Skin epidermis (tissue), 12 donors: ENCODE data around the gene MADD.

Source experiments
- H3K27ac ChIP-seq, 21 experiments: fragments of 200-600 bp; sonication (generic) in 11 of 21; one replicate each; pipeline ENCODE4 v1.5.0; 2020; ENCODE audit warnings: mild to moderate bottlenecking in 3 of 21, inconsistent platforms in 2 of 21, moderate library complexity in 2 of 21
- H3K4me3 ChIP-seq, 7 experiments: fragments of 200-600 bp; sonication (generic) in 2 of 7; one replicate each; pipeline ENCODE4 v1.5.0; 2020; ENCODE audit warnings: inconsistent platforms in 2 of 7, mild to moderate bottlenecking in 2 of 7, moderate library complexity in 1 of 7

The MADD gene

GRCh38 chr11:47349521-47350095 lies 79.7 kb downstream of the MADD start:
- Histone ChIP-seq H3K27ac (no peak overlapping the region), H3K4me3 (no peak overlapping the region)

- Histone ChIP-seq H3K27ac (no peak overlapping the region), H3K4me3 (no peak overlapping the region)
These were observed 80.4 kb downstream of the MADD start for GRCh38 chr11:47350315-47350714.

DNA sequence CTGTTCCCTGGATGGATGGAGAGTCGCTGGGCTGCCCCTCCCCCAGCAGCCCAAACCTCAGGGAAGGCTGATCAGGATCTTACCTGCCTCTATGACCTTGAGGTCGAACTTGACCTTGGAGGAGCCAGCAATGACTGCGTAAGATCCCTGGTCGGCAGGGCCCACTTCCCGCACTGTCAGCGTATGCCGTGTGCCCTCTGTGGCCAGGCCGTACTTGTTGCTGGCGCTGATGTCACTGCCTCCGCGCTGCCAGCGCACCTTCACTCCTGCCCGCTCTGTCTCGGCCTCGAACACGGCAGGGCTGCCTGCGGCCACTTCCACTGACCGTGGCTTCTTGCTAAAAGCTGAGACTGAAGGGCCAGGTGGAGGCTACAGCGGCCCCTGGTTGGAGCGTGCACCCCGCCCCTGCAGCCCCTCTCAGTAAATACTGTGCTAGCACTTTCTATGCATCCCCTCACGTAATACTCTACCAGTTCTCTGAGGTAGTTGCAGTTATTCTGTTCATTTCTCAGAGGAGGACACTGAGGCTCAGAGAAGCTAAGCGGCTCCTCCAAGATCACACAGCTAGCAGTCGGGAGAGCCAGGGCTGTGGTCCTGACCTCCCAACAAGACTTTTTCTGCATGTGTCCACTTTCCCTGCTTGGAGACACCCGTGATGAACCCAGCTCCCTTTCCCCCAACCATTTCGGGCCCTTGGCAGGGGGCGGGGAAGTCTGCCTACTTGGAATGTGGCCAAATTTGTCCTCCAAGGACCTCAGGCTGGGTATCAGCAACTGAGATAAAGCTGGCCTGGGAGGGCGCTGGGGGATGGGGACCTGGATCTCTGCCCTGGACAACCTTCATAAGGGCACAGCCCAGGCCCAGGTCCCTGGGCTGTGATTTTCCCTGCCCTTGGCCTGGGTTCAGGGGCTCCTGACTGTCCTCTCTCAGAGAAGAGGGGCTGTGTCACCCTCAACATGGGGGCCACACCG lies 81.5 kb downstream of the MADD start:
- no peak overlapping the region for H3K4me3 ChIP-seq
- no peak overlapping the region for H3K27ac ChIP-seq

- H3K4me3 ChIP-seq: no peak within 1 kb of the TSS
- no peak within 1 kb of the TSS for H3K27ac ChIP-seq
These were observed 82.6 kb downstream of the MADD start, which contains the start of gene MYBPC3 for GRCh38 chr11:47352556-47352955. MYBPC3 (minus strand) TSS chr11:47352702; CDS start chr11:47352647, 55 bp downstream.

- Histone ChIP-seq H3K27ac (peak overlapping the region in 1 of 21 experiments; percentile 84), H3K4me3 (peak overlapping the region in 2 of 7 experiments; percentile 40 to 48)
These were observed 84.2 kb downstream of the MADD start for GRCh38 chr11:47353978-47354774.

DNA sequence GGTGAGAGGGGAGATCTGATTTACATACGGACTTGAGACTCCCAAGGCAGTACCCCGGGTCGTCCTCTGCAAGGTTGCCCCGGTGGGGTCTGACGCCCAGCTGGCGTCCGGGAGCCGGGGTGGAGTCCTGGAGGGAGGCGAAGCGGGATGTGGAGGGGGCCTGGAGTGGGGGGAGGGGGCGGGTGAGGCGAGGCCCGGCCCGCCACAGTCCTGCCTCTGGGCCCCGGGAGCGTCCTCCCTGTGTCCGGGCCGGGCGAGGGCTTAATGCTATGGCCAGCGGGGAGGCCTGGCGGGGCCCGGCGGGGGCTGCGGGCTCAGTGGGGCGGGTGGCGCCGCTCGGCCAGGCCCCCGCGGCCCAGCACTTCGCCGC lies 85.0 kb downstream of the MADD start:
- Histone ChIP-seq H3K27ac (peak overlapping the region in 16 of 21 experiments; percentile 37 to 85 (median 74)), H3K4me3 (peak overlapping the region; percentile 23 to 48 (median 40))

GRCh38 chr11:47355283-47356128 lies 85.6 kb downstream of the MADD start:
- peak overlapping the region in 16 of 21 experiments; percentile 37 to 85 (median 74) for H3K27ac ChIP-seq

DNA sequence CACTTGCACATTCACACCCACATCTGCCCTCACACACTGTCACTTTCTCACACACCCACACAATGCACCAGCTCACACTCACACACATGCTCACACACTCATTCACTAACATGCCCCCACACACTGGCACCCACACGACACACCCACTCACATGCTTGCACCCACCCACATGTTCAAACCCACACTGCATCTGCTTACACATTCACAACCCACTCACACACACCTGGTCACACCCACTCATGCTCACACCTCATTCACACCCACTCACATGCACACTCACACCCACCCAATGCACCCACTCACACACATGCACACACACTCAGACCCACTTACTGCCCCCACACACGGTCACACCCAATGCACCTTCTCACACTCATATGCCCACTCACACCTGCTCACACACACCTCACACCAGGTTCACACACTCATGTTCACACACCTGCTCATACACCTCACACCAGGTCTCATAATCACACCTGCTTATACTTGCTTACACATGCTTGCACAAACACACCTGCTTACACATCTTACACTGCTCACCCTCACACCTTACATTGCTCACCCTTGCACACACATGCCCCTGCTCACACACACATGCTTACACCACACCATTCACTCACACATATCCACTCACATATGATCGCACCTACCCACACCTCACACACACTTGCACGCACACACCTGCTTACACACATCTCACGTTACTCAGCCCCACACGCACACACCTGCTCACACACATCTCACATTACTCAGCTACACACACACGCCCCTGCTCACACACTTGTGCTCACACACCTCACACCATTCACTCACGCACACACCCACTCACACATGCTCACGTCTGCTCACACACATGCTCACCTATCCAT lies 86.4 kb downstream of the MADD start:
- no peak overlapping the region for H3K4me3 ChIP-seq
- H3K27ac ChIP-seq: no peak overlapping the region

More at GRCh38 chr11:47355283-47356128, 85.6 kb downstream of the MADD start:
- peak overlapping the region; percentile 23 to 48 (median 40) for H3K4me3 ChIP-seq

DNA sequence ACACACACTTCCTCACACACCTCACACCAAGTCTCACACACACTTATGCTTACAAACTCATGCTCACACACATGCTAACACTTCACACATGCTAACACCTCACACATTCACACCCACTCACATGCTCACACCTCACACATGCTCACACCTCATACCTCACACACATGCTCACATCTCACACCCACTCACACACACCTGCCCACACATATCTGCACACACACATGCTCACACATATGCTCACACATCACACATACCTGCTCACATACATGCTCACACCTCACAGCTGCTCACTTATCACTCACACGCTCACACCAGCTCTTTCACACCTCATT lies 87.0 kb downstream of the MADD start:
- Histone ChIP-seq H3K4me3 (no peak overlapping the region), H3K27ac (no peak overlapping the region)

GRCh38 chr11:47357985-47358730 lies 88.2 kb downstream of the MADD start:
- no peak overlapping the region for H3K27ac ChIP-seq
- no peak overlapping the region for H3K4me3 ChIP-seq

DNA sequence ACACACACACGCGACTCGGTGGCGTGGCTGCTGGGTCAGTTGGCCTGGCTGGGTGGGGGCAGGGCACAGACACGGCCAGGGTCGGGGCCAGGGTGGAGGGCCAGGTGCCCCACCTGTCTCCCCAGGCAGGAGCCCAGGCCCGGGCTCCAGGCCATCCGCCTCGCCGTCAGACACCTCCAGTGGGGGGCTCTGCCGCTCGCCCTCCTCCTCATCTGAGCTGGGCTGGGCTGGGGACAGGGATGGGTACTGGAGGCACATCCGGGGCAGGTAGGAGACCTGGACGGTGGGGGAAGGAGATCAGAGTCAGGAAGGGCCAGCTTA lies 88.8 kb downstream of the MADD start:
- H3K27ac ChIP-seq: no peak overlapping the region

DNA sequence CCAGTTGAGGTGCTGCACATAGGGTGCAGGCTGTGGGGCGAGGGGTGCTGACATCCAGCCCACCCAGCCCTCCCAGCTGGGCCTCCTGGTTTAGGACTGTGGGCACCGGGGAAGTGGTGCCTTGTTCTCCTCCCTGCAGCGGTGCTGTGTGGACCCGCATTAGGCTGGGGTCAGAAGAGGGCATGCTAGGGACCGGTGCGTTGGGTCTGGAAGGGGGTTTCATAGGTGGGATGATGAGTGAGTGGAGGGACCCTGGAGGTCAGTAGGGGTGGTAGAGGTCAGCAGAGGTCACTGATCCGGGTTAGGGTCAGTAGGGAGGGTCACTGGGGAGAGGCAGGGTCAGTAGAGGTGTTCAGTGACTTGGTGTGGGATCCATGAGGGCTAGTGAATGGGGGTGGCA lies 89.2 kb downstream of the MADD start:
- no peak overlapping the region for H3K4me3 ChIP-seq
- H3K27ac ChIP-seq: peak overlapping the region in 1 of 21 experiments; percentile 7

More for the DNA sequence above, 88.8 kb downstream of the MADD start:
- H3K4me3 ChIP-seq: no peak overlapping the region

- H3K4me3 ChIP-seq: no peak overlapping the region
- H3K27ac ChIP-seq: peak overlapping the region in 1 of 21 experiments; percentile 7
These were observed 89.7 kb downstream of the MADD start for GRCh38 chr11:47359586-47359985.

- no peak overlapping the region for H3K4me3 ChIP-seq
- H3K27ac ChIP-seq: no peak overlapping the region
These were observed 90.4 kb downstream of the MADD start for GRCh38 chr11:47360341-47360740.

GRCh38 chr11:47361419-47361818 lies 91.5 kb downstream of the MADD start:
- no peak overlapping the region for H3K27ac ChIP-seq
- no peak overlapping the region for H3K4me3 ChIP-seq

GRCh38 chr11:47366020-47366490 lies 96.1 kb downstream of the MADD start:
- no peak overlapping the region for H3K27ac ChIP-seq
- H3K4me3 ChIP-seq: no peak overlapping the region

DNA sequence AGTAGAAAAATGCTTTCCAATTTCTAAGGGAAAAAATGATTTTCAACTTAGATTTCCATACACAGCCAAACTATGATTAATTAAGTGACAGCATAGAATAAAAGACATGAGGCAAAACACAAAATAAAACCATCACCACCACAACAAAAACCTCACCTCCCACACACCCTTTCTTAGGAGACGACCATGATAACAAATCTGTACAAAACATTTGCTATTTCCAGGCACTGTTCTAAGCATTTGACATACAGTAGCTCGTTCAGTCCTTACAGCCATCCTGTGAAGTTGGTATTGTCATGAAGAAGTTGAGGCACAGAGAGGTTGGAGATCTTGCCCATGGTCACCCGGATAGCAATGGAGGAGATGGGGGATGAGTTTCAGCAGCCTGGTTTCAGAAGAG lies 99.7 kb downstream of the MADD start:
- peak overlapping the region in 2 of 21 experiments; percentile 3 to 26 for H3K27ac ChIP-seq

DNA sequence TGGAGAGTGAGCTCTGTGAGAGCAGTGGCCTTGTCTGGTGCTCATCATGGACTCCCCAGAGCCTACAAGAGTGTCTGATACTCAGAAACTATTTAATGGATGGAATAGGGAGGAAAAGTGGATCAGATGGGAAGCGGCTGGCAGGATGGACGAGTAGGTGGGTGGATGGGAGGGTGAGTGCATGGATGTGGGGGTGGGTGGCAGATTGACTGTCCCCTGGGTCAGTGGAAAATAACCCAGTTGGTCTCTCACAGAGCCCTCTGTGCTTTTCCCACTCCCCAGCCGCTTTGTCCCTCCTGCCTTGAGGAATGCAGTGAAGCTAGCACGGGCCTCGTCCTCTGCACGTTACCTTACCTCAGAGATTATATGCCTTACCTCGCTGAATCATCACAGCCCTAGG lies 102.5 kb downstream of the MADD start:
- Histone ChIP-seq H3K4me3 (no peak overlapping the region), H3K27ac (no peak overlapping the region)

More for the DNA sequence above, 99.7 kb downstream of the MADD start:
- H3K4me3 ChIP-seq: no peak overlapping the region
